Parathyroid adenoma (tissue), 2 donors: ENCODE results near the gene CBL.

Experiments
- H2AFZ ChIP-seq: fragments of 300-600 bp; sonication (generic); one replicate; pipeline ENCODE4 v1.7.0; 2017; ENCODE audit warnings: antibody characterized with exemption, mild to moderate bottlenecking
- H3K27ac ChIP-seq: fragments of 300-600 bp; sonication (generic); one replicate; pipeline ENCODE4 v1.7.0; 2017
- H3K27me3 ChIP-seq: fragments of 300-600 bp; sonication (generic); one replicate; pipeline ENCODE4 v1.7.0; 2017; ENCODE audit warnings: low read length; ENCODE audit not compliant: control insufficient read depth, insufficient read depth
- H3K36me3 ChIP-seq: fragments of 300-600 bp; sonication (generic); one replicate; pipeline ENCODE4 v1.7.0; 2017; ENCODE audit warnings: low read length; ENCODE audit not compliant: control insufficient read depth, insufficient read depth
- H3K4me1 ChIP-seq: fragments of 300-600 bp; sonication (generic); one replicate; pipeline ENCODE4 v1.7.0; 2017; ENCODE audit warnings: control low read depth
- H3K4me2 ChIP-seq: fragments of 300-600 bp; sonication (generic); one replicate; pipeline ENCODE4 v1.7.0; 2017; ENCODE audit warnings: low read length
- H3K4me3 ChIP-seq: fragments of 300-600 bp; sonication (generic); one replicate; pipeline ENCODE4 v1.7.0; 2017; ENCODE audit warnings: low read depth, low read length
- H3K79me2 ChIP-seq: fragments of 300-600 bp; sonication (generic); one replicate; pipeline ENCODE4 v1.7.0; 2017; ENCODE audit warnings: control low read depth
- H3K9ac ChIP-seq: fragments of 300-600 bp; sonication (generic); one replicate; pipeline ENCODE4 v1.7.0; 2017; ENCODE audit warnings: mild to moderate bottlenecking
- H3K9me3 ChIP-seq: fragments of 300-600 bp; sonication (generic); one replicate; pipeline ENCODE4 v1.7.0; 2017; ENCODE audit warnings: low read length; ENCODE audit not compliant: control insufficient read depth
- TF ChIP-seq, protein P1 (sequence below): fragments of 300-600 bp; sonication (generic); IDR thresholded peaks from one replicate; pipeline ENCODE4 v1.7.0; 2017; ENCODE audit warnings: antibody characterized with exemption, mild to moderate bottlenecking
- donor health status: primary hyperparathyroidism.

The CBL gene

DNA sequence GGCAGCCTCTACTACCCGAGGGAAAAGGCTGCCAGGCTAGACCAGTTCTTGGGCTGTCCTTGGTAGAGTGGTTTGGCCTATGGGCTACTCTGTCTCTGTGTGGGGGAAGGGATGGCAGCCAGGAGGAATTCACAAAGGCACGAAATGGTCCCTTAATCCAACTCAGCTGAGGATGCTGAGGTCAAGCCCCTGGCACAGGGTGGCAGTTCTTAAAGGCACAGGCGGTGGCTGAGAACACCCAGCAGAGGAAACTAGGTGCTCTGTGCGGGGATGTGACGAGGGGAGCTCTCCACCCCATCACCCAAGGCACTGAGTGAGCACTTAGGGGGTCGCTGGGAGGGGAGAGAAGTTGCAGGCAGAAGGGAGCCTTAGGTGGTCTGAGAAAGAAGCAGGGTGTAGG lies 140.5 kb downstream of the CBL start, which contains the start of gene MFRP:
Gene MFRP (minus strand): TSS at position 101 of the 400 bp plus-strand sequence. CDS start 192 bp downstream, outside the sequence.
- H3K4me1 ChIP-seq, result no peaks in the 10 kb centered on the region
- no peaks in the 10 kb centered on the region for H3K79me2 ChIP-seq
- no peak within 1 kb of the TSS for H3K4me2 ChIP-seq
- H3K9ac ChIP-seq, result no peak within 1 kb of the TSS
- no peak within 1 kb of the TSS for H3K27ac ChIP-seq
- H3K4me3 ChIP-seq, result no peak within 1 kb of the TSS
- H3K9me3 ChIP-seq, result no peaks in the 10 kb centered on the region
- H3K36me3 ChIP-seq, result no peaks in the 10 kb centered on the region
- no peak within 1 kb of the TSS for H2AFZ ChIP-seq
- TF ChIP-seq, protein P1, sequence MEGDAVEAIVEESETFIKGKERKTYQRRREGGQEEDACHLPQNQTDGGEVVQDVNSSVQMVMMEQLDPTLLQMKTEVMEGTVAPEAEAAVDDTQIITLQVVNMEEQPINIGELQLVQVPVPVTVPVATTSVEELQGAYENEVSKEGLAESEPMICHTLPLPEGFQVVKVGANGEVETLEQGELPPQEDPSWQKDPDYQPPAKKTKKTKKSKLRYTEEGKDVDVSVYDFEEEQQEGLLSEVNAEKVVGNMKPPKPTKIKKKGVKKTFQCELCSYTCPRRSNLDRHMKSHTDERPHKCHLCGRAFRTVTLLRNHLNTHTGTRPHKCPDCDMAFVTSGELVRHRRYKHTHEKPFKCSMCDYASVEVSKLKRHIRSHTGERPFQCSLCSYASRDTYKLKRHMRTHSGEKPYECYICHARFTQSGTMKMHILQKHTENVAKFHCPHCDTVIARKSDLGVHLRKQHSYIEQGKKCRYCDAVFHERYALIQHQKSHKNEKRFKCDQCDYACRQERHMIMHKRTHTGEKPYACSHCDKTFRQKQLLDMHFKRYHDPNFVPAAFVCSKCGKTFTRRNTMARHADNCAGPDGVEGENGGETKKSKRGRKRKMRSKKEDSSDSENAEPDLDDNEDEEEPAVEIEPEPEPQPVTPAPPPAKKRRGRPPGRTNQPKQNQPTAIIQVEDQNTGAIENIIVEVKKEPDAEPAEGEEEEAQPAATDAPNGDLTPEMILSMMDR, result no peak
- H3K27me3 ChIP-seq, result no peaks in the 10 kb centered on the region

DNA sequence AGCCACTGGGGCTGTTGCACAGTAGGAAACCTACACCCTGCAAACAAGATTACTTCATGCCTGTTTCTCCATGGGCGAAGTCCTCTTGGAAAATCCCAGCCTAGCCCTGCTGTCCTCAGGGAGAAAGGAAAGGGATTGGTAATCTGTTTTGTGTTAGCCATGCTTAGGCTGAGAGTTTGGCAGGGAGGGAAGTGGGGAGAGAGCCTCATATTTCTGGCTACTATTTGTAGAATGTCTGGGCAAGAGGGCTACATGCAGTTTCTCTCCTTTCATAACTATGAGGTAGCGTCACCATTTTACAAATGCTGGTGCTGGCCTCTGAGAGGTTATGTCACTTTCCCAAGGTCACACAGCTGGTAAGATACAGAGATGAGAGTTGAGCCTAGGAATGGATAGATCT lies 141.1 kb downstream of the CBL start:
- Histone ChIP-seq H3K4me1 (no peaks in the 10 kb centered on the region), H3K36me3 (no peaks in the 10 kb centered on the region), H3K27me3 (no peaks in the 10 kb centered on the region), H3K27ac (no peak overlapping the region), H3K4me3 (no peak overlapping the region), H3K4me2 (no peak overlapping the region), H2AFZ (no peak overlapping the region), H3K9ac (no peak overlapping the region), H3K79me2 (no peaks in the 10 kb centered on the region), H3K9me3 (no peaks in the 10 kb centered on the region)
- TF ChIP-seq, protein P1, result no peak

DNA sequence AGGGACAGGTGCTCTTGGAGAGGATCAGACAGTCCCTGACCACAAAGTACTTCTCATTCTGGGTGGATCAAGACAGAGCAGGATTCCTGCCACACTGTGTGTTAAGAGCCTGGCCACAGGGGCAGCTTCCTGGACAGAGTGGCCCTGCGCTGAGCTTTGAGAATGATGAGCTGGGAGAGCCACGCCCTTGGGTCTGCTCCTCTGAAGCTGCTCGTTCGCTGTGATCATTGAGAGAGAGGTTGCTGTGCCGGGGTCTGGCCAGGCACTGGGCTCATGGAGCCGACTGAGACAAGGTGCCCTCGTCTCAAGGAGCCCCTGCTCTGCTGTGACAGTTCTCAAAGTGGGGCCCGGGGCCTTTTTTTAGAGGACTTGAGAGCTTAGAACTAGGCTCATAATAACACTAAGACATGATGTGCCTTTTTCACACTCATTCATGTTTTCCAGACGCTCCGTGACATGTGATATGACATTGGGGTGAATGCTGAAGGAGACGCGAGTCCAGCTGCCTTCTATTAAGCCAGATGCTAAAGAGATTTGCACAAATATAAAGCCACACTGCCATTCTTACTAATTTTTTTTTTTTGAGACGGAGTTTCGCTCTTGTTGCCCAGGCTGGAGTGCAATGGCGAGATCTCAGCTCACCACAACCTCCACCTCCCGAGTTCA lies 141.9 kb downstream of the CBL start:
- TF ChIP-seq, protein P1, result no peak
- Histone ChIP-seq H3K27ac (no peak overlapping the region), H3K4me2 (no peak overlapping the region), H2AFZ (no peak overlapping the region), H3K79me2 (no peaks in the 10 kb centered on the region), H3K36me3 (no peaks in the 10 kb centered on the region), H3K9me3 (no peaks in the 10 kb centered on the region), H3K27me3 (no peaks in the 10 kb centered on the region), H3K4me3 (no peak overlapping the region), H3K4me1 (no peaks in the 10 kb centered on the region), H3K9ac (no peak overlapping the region)

DNA sequence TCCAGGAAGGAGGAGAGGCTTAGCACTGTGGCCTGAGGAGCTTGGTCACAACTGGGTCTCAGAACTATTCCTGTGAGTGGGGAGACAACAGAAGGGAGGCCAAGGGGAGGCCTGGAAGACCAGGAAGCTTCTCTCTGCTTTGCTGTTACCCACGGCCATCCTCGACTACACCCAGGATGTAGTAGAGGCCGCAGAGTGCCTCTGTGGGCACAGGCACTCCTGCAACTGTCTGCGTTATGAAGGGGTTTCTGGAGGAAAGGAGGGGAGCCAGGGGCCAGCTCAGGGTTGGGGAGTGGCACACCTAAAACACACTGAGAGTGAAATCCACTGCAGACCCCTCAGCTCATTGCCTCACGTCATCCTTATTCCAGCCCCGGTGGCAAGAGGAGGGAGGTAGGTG lies 144.2 kb downstream of the CBL start:
- no peak overlapping the region for H3K27ac ChIP-seq
- no peaks in the 10 kb centered on the region for H3K4me1 ChIP-seq
- H3K9ac ChIP-seq, result no peak overlapping the region
- H3K27me3 ChIP-seq, result no peaks in the 10 kb centered on the region
- H3K36me3 ChIP-seq, result no peaks in the 10 kb centered on the region
- H2AFZ ChIP-seq, result no peak overlapping the region
- no peaks in the 10 kb centered on the region for H3K79me2 ChIP-seq
- no peaks in the 10 kb centered on the region for H3K9me3 ChIP-seq
- H3K4me2 ChIP-seq, result no peak overlapping the region
- TF ChIP-seq, protein P1, result no peak
- no peak overlapping the region for H3K4me3 ChIP-seq

DNA sequence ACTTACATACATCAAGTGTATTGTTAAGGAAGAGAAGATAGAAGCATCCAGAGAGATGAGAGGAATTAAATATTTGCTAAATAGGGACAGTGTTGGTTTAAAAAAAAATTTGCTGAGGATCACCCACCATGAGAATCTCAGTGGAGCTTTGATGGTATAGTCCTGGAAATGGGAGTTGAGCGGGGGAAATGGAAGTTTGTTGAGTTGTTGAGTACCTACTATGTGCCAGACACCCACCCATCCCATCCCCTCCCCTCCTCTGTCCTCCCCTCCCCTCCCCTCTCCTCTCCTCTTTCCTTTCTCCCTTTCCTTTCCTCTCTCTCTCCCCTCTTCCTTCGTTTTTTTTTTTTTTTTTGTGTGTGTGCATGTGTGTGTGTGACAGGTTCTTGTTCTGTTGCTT lies 145.1 kb downstream of the CBL start:
- Histone ChIP-seq H3K79me2 (no peaks in the 10 kb centered on the region), H3K4me3 (no peak overlapping the region), H2AFZ (no peak overlapping the region), H3K27me3 (no peaks in the 10 kb centered on the region), H3K36me3 (no peaks in the 10 kb centered on the region), H3K4me2 (no peak overlapping the region), H3K4me1 (no peaks in the 10 kb centered on the region), H3K27ac (no peak overlapping the region), H3K9ac (no peak overlapping the region), H3K9me3 (no peaks in the 10 kb centered on the region)
- TF ChIP-seq, protein P1, result no peak
